ENCODE data around the gene ARHGAP11A. TPM values are rescaled to one million over a fixed set of nuclear protein-coding genes. Genes with fewer than 3 reads are reported as not detected.

Gene ARHGAP11A
- total RNA-seq, 1 donor from 2014 or later: 4.0 TPM

GRCh38 chr15:32663671-32664070, 48.4 kb downstream of the ARHGAP11A start:
- Histone ChIP-seq H3K4me1 (no peaks in the 10 kb centered on the region), H3K27ac (no peak overlapping the region), H3K36me3 (no peaks in the 10 kb centered on the region), H3K27me3 (no peaks in the 10 kb centered on the region), H3K9me3 (no peaks in the 10 kb centered on the region), H3K4me3 (no peak overlapping the region)
- DNase-seq (no peak), ATAC-seq (no peak)
- intact Hi-C loops (cut with DNase I): no loop called here
- TF ChIP-seq, protein P1, sequence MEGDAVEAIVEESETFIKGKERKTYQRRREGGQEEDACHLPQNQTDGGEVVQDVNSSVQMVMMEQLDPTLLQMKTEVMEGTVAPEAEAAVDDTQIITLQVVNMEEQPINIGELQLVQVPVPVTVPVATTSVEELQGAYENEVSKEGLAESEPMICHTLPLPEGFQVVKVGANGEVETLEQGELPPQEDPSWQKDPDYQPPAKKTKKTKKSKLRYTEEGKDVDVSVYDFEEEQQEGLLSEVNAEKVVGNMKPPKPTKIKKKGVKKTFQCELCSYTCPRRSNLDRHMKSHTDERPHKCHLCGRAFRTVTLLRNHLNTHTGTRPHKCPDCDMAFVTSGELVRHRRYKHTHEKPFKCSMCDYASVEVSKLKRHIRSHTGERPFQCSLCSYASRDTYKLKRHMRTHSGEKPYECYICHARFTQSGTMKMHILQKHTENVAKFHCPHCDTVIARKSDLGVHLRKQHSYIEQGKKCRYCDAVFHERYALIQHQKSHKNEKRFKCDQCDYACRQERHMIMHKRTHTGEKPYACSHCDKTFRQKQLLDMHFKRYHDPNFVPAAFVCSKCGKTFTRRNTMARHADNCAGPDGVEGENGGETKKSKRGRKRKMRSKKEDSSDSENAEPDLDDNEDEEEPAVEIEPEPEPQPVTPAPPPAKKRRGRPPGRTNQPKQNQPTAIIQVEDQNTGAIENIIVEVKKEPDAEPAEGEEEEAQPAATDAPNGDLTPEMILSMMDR (IDR thresholded peaks at IDR 0.05): no peak

GRCh38 chr15:32664796-32665195, 49.5 kb downstream of the ARHGAP11A start:
- Histone ChIP-seq H3K36me3 (no peaks in the 10 kb centered on the region), H3K27ac (no peak overlapping the region), H3K4me3 (no peak overlapping the region), H3K4me1 (no peaks in the 10 kb centered on the region), H3K27me3 (no peaks in the 10 kb centered on the region), H3K9me3 (no peaks in the 10 kb centered on the region)
- intact Hi-C loops (cut with DNase I): loop anchor here (5.0 kb wide), 1 partner anchor 328 kb away; no protein-coding TSS in a partner anchor
- TF ChIP-seq, protein P1 (IDR thresholded peaks at IDR 0.05): no peak
- DNase-seq (no peak), ATAC-seq (no peak)

DNA sequence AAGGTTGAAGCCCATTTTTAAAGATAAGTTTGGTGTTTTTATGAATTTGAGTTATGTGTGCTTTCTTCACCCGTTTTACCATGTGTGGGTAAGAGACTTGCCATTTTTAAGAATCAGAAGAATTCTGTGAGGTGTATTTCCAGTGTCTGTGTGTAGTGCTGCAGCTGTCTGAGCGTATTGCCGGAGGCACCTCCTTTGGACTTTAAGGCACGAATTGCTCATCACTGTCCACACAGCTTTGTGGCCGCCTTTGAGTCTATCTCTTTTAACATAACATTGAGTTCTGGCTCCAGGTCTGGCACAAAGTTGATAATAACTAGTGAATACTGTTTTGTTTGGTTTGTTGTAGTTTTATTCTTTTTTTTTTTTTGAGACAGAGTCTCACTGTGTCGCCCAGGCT, 52.0 kb downstream of the ARHGAP11A start:
- Histone ChIP-seq H3K27ac (no peak overlapping the region), H3K9me3 (no peaks in the 10 kb centered on the region), H3K27me3 (no peaks in the 10 kb centered on the region), H3K36me3 (no peaks in the 10 kb centered on the region), H3K4me1 (no peaks in the 10 kb centered on the region), H3K4me3 (no peak overlapping the region)
- DNase-seq (no peak), ATAC-seq (no peak)
- intact Hi-C loops (cut with DNase I): loop anchor here (5.0 kb wide), 1 partner anchor 325 kb away; no protein-coding TSS in a partner anchor
- TF ChIP-seq, protein P1 (IDR thresholded peaks at IDR 0.05): no peak

GRCh38 chr15:32668942-32669341, 53.6 kb downstream of the ARHGAP11A start:
- Histone ChIP-seq H3K9me3 (no peaks in the 10 kb centered on the region), H3K4me3 (no peak overlapping the region), H3K27ac (no peak overlapping the region), H3K4me1 (no peaks in the 10 kb centered on the region), H3K27me3 (no peaks in the 10 kb centered on the region), H3K36me3 (no peaks in the 10 kb centered on the region)
- intact Hi-C loops (cut with DNase I): loop anchor here (5.0 kb wide), 1 partner anchor 323 kb away; no protein-coding TSS in a partner anchor
- TF ChIP-seq, protein P1 (IDR thresholded peaks at IDR 0.05): no peak
- DNase-seq: no peak
- no peak for ATAC-seq

- H3K9me3 ChIP-seq: no peaks in the 10 kb centered on the region
- H3K27me3 ChIP-seq: no peaks in the 10 kb centered on the region
- ATAC-seq (no peak), DNase-seq (no peak)
- H3K36me3 ChIP-seq: no peaks in the 10 kb centered on the region
- no peaks in the 10 kb centered on the region for H3K4me1 ChIP-seq
- intact Hi-C loops (cut with DNase I): loop anchor here (5.0 kb wide), 1 partner anchor 322 kb away; no protein-coding TSS in a partner anchor
- TF ChIP-seq, protein P1 (IDR thresholded peaks at IDR 0.05): no peak
- H3K27ac ChIP-seq: no peak overlapping the region
- no peak overlapping the region for H3K4me3 ChIP-seq
Observed at GRCh38 chr15:32669896-32670611, 54.8 kb downstream of the ARHGAP11A start.
